IMR-90 (cell line): ENCODE results near the gene MAGI1.

ENCODE experiments used
- BHLHE40 ChIP-seq: fragments of 150-350 bp; IDR thresholded peaks from 2 replicates; pipeline ENCODE4 v1.6.1; 2016; ENCODE audit warnings: mild to moderate bottlenecking, low read depth, low read length
- CEBPB ChIP-seq: IDR thresholded peaks from 2 replicates; pipeline ENCODE4 v1.6.1; 2012; ENCODE audit warnings: low read depth, low read length, improper control_type of control experiment
- CHD1 ChIP-seq: IDR thresholded peaks from 2 replicates; pipeline ENCODE4 v1.6.1; 2012; ENCODE audit warnings: low read depth, low read length, improper control_type of control experiment
- MAFK ChIP-seq: IDR thresholded peaks from 2 replicates; pipeline ENCODE4 v1.6.1; 2012; ENCODE audit warnings: low read depth, low read length, improper control_type of control experiment
- MAZ ChIP-seq: IDR thresholded peaks from 2 replicates; pipeline ENCODE4 v1.6.1; 2012; ENCODE audit warnings: low read depth, mild to moderate bottlenecking, low read length, improper control_type of control experiment, moderate library complexity, borderline replicate concordance
- MXI1 ChIP-seq: IDR thresholded peaks from 2 replicates; pipeline ENCODE4 v1.6.1; 2012; ENCODE audit warnings: low read depth, mild to moderate bottlenecking, low read length, moderate library complexity, borderline replicate concordance
- NFE2L2 ChIP-seq: fragments of 150-350 bp; IDR thresholded peaks from 2 replicates; pipeline ENCODE4 v1.6.1; 2016; ENCODE audit warnings: low read depth, mild to moderate bottlenecking, low read length
- POLR2A ChIP-seq: IDR thresholded peaks from 2 replicates; pipeline ENCODE4 v1.6.1; 2012; ENCODE audit warnings: mild to moderate bottlenecking, low read depth, low read length
- RAD21 ChIP-seq: IDR thresholded peaks from 2 replicates; pipeline ENCODE4 v1.6.1; 2012; ENCODE audit warnings: low read length, improper control_type of control experiment
- RFX5 ChIP-seq: IDR thresholded peaks from 2 replicates; pipeline ENCODE4 v1.8.0; 2012; ENCODE audit warnings: low read depth, mild to moderate bottlenecking, low read length, moderate library complexity
- SMC3 ChIP-seq: fragments of 150-350 bp; IDR thresholded peaks from 2 replicates; pipeline ENCODE4 v1.6.1; 2016; ENCODE audit warnings: low read depth, mild to moderate bottlenecking, antibody characterized with exemption, low read length, moderate library complexity
- USF2 ChIP-seq: fragments of 150-350 bp; IDR thresholded peaks from 2 replicates; pipeline ENCODE4 v1.6.1; 2017; ENCODE audit warnings: mild to moderate bottlenecking, antibody characterized with exemption, low read length, low read depth
- TF ChIP-seq, protein P1 (sequence below): conservative IDR thresholded peaks from 2 replicates; pipeline ENCODE4 v1.5.1; 2012; ENCODE audit warnings: mild to moderate bottlenecking, low read depth, low read length, improper control_type of control experiment
- TF ChIP-seq, protein P2 (sequence below): fragments of 150-350 bp; IDR thresholded peaks from 2 replicates; pipeline ENCODE4 v1.6.1; 2016; ENCODE audit warnings: low read depth, mild to moderate bottlenecking, low read length, moderate library complexity, borderline replicate concordance

GRCh38 chr3:65508750-65509422, 529.8 kb downstream of the MAGI1 start:
- no peak for TF ChIP-seq POLR2A
- TF ChIP-seq, protein P1, sequence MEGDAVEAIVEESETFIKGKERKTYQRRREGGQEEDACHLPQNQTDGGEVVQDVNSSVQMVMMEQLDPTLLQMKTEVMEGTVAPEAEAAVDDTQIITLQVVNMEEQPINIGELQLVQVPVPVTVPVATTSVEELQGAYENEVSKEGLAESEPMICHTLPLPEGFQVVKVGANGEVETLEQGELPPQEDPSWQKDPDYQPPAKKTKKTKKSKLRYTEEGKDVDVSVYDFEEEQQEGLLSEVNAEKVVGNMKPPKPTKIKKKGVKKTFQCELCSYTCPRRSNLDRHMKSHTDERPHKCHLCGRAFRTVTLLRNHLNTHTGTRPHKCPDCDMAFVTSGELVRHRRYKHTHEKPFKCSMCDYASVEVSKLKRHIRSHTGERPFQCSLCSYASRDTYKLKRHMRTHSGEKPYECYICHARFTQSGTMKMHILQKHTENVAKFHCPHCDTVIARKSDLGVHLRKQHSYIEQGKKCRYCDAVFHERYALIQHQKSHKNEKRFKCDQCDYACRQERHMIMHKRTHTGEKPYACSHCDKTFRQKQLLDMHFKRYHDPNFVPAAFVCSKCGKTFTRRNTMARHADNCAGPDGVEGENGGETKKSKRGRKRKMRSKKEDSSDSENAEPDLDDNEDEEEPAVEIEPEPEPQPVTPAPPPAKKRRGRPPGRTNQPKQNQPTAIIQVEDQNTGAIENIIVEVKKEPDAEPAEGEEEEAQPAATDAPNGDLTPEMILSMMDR = no peak
- no peak for TF ChIP-seq USF2
- TF ChIP-seq SMC3 = no peak
- no peak for TF ChIP-seq CHD1
- TF ChIP-seq RAD21 = no peak
- no peak for TF ChIP-seq RFX5
- TF ChIP-seq, protein P2, sequence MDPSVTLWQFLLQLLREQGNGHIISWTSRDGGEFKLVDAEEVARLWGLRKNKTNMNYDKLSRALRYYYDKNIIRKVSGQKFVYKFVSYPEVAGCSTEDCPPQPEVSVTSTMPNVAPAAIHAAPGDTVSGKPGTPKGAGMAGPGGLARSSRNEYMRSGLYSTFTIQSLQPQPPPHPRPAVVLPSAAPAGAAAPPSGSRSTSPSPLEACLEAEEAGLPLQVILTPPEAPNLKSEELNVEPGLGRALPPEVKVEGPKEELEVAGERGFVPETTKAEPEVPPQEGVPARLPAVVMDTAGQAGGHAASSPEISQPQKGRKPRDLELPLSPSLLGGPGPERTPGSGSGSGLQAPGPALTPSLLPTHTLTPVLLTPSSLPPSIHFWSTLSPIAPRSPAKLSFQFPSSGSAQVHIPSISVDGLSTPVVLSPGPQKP = no peak
- no peak for TF ChIP-seq BHLHE40
- no peak for TF ChIP-seq MXI1
- TF ChIP-seq MAFK = no peak
- no peak for TF ChIP-seq NFE2L2
- no peak for TF ChIP-seq CEBPB
- TF ChIP-seq MAZ = no peak
